CD4-positive, alpha-beta T cell treated with Interleukin-4 for 1 hour (primary cell): ENCODE results near the gene DDX25.

Experiments
- DNase-seq, 2 donors: peaks; one replicate each; pipeline ENCODE4 v3.0.0-alpha.2; 2020 to 2022

Gene DDX25

DNA sequence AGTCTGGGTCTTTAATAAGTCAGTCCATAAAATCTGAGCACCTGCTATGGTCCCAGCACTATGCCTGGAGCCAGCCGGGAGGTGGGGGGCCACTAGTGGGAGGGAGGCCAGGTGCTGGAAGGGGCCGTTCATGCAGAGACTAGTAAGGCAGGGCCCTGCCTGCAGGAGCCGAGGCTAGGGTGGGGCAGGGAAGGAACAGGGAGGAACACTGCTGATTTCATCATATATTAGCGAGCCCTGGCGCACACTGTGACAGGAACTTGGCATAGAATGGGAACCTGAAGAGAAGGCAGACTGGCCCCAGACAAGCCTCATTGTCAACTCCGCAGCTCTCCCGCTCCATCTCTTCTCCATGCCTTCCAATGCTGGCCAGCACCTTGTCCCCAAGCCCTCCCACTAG, 48.7 kb downstream of the DDX25 start:
- no peak for DNase-seq

DNA sequence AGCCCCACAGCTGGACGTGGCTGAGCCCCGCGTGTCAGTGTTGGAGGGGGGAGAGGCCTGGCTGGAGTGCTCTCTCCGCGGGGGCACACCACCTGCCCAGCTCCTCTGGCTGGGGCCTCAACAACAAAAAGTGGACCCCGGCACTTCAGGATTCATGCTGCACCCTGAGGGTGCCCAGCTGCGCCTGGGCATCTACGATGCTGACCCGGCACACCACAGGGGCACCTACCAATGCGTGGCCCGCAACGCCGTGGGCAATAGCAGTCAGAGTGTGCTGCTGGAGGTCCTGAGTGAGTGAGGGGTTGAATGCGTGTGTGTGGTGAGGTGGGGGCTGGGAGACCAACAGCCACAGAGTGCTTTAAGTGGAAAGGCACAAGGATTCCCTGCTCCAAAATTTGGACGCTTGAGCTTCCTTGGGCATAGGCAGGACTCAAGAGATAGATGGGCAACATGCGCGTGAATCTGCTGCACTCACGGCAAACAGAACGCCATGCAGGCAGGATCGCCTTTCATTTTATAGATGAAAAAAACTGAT, 49.2 kb downstream of the DDX25 start:
- no peak for DNase-seq

DNA sequence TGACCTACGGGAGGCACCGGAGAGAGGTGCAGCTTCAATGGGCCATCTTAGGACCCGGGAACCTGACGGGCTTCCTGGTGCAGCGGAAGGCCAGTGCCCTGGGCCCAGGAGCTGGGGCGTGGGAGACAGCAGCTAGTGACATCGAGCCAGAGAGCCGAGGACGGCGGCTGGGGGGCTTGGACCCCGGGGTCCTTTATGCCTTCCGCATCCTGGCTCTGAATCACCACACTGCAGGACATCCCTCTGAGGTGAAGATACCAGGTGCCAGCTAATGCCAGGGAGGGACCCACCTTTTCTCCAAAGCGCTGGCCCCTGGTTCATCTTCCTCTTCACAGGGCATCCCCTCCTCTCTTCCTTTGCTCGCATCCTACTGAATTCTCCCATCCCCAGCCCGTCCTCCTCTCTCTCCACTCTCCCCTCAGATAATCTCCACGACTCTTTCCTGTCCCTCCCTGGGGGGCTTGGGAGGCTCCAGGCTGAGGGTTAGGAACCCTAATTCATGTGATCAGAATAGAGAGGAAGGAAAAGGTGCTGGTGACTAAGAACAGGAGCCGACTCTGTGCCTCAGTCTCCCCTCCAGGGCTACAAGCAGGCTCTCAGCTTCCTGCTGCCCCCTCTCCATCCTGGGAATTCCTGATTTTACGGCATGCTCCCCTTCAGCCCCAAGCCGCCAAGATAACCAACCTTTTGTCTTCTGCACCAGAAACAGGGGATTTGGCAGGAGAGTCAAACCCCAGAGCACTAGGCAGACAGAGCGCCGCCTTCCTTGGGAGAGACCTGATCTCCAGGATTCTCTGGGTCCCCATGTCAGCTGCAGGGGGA, 50.0 kb downstream of the DDX25 start:
- DNase-seq: no peak

DNA sequence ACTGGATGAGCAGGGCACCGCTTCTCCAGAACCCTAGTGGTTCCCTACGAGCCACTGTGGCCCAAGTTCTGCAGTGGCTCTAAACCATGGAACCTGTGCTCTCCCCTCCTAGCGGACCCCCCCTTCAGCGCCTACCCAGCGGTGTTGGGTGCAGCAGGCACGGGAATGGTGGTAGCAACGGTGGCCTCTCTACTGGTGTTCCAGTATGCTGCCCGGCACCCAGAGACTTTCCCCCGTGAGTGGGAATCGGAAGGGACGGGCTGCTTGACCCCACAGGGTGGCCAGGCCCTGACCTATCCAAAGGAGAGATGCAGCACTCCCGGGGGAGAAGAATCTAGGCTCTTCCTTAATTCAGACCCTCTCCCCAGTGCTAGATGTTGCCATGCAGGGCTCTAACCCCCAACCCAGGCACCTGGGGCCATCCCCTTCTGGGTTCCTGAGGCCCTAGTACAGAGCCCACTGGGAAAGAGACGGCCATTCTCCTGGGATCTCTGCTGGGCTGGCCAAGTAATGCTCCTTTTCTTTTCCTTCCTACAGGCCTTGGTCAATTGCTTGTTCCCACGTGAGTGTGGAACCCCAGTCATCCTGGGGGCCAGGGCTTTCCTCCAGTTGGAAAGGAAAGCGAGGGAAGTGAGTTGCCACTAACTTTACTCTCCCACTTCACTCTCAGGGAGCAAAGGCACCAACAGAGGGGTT, 50.8 kb downstream of the DDX25 start:
- no peak for DNase-seq

DNA sequence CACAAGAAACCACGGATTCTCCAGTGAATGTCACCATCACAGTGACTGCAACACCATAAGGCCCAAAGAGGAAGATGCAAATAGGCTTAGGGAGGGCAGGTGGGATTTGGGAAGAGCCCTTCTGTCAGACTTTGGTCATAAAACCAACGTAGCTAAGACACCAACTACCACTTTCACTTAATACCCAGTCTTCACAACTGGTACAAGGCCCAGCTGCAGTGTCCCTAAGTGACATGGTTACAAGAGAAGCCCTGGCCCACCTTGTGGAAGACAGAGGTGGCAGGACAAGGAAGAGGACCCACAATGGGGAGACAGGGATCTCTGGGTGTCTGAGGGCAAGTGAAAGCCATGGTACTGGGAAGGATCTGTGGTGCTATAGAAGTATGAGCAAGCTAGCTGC, 51.5 kb downstream of the DDX25 start:
- no peak for DNase-seq

DNA sequence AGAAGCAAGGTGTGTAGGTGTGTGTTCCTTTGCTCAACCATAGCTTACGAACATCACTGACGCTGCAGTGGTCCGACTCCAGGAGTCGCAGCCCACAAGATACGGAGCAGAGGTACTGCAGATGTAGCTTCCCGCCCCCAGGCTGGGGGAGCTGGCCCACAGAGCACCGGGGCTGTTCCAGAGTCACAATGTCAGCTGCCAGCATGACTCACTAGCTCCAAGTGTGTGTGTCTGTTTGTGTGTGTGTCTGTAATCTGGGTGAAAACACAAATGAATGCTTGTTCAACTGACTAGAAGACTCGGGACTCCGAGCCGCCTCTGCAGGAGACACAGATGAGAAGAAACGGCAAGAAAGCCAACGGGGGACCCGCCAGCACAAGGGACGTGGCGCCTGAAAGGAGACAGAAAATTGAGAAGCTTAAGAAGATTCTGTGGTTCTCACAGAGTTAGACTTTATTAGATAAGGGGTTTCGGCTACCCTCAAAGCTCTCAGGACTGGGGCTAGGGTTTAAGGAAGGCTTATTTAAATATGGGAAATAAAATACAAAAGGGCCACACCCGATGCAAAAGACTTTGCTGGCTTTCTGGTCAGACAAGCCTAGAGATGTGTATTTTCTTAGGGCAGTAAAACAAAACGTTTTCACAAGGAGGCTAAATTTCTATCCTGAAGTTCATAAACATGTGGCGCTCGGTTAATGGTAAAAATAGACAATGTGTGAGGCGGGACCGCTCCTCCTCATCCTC, 52.3 kb downstream of the DDX25 start:
- no peak for DNase-seq

DNA sequence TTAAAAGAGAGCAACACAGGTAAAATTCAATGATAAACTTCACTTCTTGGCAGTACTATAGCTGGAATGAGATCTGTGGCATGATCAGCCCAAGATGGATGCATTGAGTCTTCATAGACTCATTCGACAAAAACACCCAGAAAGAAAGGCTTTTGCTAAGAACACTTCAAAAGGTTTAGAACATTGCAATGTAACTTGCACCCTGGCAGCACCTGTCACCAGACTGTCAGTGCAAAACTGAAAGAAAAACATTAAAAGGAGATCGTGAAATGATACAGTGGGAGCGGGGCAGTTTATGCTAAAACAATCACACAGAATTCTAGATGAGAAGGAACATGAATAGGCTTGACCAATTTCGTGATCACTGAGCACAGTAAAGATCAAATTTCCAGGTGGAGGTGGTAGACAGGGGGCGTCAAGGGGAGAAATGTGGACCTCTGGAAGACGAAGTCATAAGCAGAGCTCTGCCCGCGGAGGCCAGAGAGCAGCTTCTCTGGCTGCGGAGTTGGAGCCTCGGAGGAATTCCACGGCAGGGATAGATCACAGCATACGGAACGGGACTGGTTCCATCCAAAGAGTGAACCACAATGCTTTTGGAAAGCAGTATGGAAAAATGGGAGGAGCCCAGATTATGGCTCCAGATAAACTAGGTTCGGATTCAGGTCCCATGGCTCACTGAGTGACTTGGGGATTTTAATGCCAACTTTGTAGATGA, 53.5 kb downstream of the DDX25 start:
- DNase-seq: no peak

DNA sequence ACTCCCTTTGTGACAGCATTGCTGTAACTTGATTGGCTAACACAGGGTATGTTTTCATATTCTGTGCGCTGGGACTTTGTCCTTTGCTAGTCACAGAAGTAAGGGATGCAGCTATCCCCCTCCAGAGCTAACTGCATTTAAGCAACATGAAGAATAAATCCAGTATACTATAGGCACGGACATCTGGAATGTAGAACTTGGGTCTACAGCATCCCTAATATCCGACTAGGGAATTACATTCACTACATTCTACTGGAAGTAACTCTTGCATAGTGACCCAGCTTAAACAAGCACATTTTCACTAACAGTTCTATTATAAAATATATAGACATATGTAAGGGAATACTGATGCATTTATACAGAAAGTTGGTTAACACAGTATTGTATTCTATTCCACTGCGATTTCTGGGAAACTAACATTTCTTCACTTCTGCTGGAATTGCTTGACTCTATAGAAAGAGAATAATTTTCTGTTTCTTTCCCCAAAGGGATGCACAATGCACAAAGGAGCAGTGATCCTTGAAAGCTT, 54.6 kb downstream of the DDX25 start:
- no peak for DNase-seq

DNA sequence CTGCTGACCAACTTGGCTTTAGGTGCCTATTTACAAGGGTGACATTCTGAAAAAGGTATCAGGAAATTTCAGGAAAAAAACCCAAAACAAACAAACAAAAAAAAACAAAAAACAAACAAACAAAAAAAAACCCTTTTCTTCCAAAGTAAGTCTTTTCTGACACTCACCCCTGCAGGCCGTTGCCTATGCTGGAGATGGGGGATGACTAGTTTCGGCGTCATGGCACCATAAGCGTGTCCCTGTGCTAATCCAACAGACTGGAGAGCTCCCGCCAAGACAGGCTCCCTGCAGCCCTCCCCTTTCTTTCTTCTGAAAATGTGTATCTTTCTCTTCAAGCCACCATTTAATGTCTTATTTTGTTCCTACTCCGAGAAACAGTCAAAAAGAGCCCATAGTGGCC, 55.2 kb downstream of the DDX25 start:
- DNase-seq: no peak

DNA sequence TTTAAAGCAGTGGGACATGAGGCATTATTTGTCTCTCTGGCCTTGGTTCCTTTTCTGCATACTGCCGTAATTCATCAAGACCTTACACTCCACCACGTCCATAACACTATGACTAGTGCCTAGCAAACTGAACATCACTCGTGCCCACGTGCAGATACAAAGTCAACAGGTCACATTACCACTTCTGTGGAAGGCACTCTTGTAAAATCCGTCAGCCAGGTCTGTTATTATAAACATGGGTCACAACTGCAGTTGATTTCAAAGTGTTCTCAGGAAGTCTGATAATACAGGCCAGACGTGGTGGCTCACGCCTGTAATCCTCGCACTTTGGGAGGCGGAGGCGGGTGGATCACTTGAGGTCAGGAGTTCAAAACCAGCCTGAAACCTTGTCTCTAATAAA, 55.6 kb downstream of the DDX25 start:
- no peak for DNase-seq

DNA sequence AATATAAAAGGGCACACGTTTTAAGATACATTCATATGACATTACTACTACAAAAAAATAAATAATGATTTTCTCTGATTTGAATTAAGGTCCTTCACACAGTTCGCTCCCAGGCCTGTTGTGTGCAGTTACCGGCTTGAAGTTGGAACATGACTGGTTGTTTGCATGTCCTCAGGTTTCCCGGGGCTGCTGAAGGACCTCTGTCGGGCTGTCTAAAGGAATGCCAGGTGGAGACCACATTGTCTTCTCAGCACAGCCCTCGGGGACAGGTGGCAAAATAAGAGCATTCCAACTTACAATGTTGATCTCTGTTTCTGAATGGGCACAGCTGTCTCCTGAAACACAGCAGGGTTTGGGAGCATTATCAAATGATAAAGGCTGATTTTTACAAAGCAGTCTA, 56.5 kb downstream of the DDX25 start:
- no peak for DNase-seq

DNA sequence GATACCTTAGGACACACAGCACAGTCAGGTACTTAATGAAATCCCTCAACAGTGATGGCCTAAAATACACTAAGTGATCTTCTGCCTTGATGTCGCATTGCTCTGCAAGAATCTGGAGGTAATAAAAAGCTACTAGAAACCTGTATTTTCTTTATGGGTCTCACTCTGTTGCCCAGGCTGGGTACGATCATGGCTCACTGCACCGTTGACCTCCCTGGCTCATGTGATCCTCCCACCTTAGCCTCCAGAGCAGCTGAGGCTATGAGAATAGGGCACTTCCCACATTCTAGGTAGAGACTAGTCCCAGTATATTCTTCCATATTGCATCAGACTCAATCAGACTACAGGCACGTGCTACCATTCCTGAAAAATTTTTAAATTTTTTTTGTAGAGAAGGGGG, 63.2 kb downstream of the DDX25 start:
- DNase-seq: no peak

DNA sequence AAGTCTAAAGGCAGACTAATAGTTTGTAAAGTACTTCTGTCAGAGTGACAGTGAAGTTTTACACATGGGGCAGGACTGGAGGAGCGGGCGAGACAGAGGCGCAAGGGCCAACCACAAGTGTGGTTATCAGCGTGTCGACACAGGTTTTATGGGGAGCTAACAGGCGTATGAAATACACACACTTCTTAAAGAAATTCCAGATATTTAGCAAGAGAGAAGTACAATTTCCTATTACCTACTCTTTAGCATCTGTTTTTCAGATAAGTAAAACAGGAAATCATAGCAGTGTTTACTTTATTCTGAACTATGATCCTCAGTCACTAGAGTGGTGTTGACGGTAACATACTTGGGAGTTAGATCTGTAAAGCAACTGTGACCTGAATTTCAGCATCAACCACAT, 64.0 kb downstream of the DDX25 start:
- no peak for DNase-seq

DNA sequence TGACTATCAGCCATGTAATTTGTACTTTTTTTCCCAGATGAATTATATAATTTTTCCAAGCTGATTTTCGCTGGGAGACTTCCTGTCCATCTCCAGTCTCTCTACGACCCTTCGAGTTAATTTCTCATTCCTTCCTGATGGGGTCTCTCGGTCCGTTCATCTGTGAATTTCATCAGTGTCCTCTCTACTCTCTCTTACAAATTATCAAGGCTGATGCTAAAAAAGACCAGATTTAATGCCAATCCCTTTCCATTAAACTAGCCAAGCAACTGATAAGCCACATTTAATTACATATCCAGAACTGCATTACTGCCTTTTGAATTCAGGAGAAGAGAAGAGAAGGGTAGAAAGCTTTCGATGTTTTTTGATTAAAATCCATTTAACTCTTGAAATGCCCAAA, 67.3 kb downstream of the DDX25 start:
- no peak for DNase-seq

DNA sequence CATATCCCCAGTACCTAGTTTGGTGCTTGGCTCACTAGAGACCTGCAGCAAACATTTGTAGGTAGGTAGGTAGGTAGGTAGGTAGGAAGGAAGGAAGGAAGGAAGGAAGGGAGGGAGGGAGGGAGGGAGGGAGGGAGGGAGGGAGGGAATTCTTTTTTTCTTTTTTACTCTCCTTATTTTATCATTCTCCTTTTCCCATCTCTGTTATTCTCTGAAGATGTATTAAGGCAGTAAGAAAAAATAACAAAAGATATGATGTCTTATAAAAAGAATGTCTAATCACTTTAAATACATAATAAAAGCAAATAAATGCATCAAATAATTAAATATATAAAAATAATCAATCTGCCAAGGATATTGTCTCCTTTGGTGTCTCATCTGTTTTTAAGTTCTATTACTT, 70.0 kb downstream of the DDX25 start:
- DNase-seq: no peak

DNA sequence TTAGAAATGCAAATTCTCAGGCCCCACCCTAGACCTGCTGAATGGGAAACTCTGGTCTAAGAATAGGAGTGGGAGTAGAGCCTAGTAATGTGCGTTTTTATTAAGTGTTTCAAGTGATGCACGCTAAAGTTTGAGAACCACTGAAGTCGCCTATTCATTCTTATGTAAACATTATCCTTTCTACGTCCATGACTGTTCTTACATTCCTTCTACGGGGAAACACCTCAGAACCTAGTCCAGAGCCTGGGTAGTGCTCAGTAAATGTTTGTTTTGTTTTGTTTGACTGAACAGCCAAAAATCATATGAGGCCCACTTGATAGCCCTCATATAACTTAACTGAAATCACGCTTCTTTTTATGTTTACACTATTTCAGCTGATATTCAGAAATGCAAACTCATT, 71.3 kb downstream of the DDX25 start:
- no peak for DNase-seq

DNA sequence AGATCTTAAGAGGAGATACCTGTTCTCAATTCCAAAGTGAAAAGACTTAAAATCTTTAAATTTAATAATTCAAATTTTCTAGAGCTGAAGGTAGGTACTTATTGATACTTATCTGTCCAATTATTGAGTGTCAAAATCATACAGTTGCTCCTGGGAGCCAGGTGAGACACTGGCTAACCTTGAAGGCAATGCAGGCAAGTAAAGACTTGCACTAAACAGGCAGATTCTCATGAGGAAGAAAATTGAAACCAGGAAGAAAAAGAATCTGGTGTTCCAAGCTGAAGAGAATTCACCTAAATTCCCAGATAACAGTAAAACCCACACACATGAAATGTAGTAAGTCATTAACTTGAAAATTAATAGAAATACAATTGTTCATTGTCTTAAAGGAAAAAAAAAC, 71.8 kb downstream of the DDX25 start:
- DNase-seq: no peak

DNA sequence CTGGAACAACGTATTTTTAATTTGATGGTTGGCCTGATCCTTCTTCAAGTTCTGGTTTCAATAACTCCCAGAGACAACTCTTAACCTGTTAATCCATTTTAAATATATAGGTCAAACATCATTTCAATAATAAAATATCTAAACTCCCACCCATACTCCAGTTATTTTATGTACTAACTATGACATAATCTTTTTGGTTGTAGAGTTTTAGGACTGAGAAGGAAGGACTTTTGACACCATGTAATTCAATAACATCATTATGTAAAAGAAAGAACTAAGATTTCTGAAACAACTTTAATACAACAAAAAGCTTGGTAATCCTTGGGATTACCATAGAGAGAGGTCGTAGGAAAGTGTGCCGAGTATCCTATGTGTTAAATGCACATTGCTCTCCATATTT, 73.0 kb downstream of the DDX25 start:
- no peak for DNase-seq

DNA sequence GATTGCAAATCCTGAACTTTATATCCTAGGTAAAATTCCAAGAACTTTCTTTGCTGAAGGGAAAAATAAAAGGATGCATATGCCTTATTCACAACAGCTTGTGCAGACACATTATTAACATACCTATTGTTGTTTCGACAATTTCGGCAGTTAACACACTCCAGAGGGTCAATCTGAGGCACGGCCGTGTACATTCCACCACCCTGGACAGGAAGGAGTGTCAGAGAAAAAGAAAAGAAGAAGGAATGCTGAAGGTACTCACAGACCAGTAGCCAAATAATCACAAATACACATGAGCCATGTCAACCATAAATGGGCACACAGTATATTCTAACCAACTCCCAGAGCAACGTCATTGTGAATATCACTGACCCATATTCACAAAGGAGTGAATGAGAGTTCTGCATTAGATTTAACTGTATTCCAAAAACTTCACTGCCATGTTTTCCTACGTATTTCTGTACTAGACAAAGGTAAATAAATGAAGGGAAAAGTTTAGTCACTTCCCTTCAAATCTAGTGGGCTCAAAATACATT, 73.9 kb downstream of the DDX25 start:
- no peak for DNase-seq
